HepG2 (cell line): ENCODE measurements around the gene SYCE3. TPM values are rescaled to one million over a fixed set of nuclear protein-coding genes. Genes with fewer than 3 reads are reported as not detected.

Experiments
- ARNT ChIP-seq: fragments of 450-650 bp; IDR thresholded peaks from 2 replicates; pipeline ENCODE4 v1.6.1; 2017
- CEBPZ ChIP-seq: IDR thresholded peaks from 2 replicates; pipeline ENCODE4 v1.6.1; 2012; ENCODE audit warnings: low read length, improper control_type of control experiment
- KLF11 ChIP-seq: IDR thresholded peaks from 2 replicates; pipeline ENCODE4 v1.6.1; 2016; ENCODE audit warnings: missing compliant biosample characterization
- KLF6 ChIP-seq: IDR thresholded peaks from 2 replicates; pipeline ENCODE4 v1.8.0; 2016; ENCODE audit warnings: missing biosample characterization, missing genetic modification reagents
- PHF21A ChIP-seq: sonication (generic); formaldehyde crosslinking; IDR thresholded peaks from 2 replicates; pipeline ENCODE4 v1.5.0; 2020; ENCODE audit warnings: mild to moderate bottlenecking, missing genetic modification reagents
- RORA ChIP-seq: sonication (generic); formaldehyde crosslinking; IDR thresholded peaks from 2 replicates; pipeline ENCODE4 v1.5.0; 2020; ENCODE audit warnings: mild to moderate bottlenecking, missing genetic modification reagents, moderate library complexity
- TBX2 ChIP-seq: sonication (generic); formaldehyde crosslinking; IDR thresholded peaks from 2 replicates; pipeline ENCODE4 v1.5.0; 2020; ENCODE audit warnings: missing genetic modification reagents, mild to moderate bottlenecking, borderline replicate concordance
- TP53 ChIP-seq: sonication (generic); formaldehyde crosslinking; conservative IDR thresholded peaks from 2 replicates; pipeline ENCODE4 v1.4.0; 2020; ENCODE audit warnings: missing genetic modification reagents
- ZNF124 ChIP-seq: sonication (generic); formaldehyde crosslinking; IDR thresholded peaks from 2 replicates; pipeline ENCODE4 v1.4.0; 2020; ENCODE audit warnings: missing genetic modification reagents
- ZNF136 ChIP-seq: sonication (generic); formaldehyde crosslinking; IDR thresholded peaks from 2 replicates; pipeline ENCODE4 v1.8.1; 2022; ENCODE audit warnings: low read depth, mild to moderate bottlenecking, moderate library complexity, missing genetic modification reagents
- ZNF501 ChIP-seq: sonication (generic); formaldehyde crosslinking; IDR thresholded peaks from 2 replicates; pipeline ENCODE4 v1.5.1; 2020; ENCODE audit warnings: mild to moderate bottlenecking, moderate library complexity, missing genetic modification reagents
- ZNF724P ChIP-seq: sonication (generic); formaldehyde crosslinking; IDR thresholded peaks from 2 replicates; pipeline ENCODE4 v1.8.0; 2022; ENCODE audit warnings: missing genetic modification reagents, borderline replicate concordance
- ZNF770 ChIP-seq: sonication (generic); formaldehyde crosslinking; IDR thresholded peaks from 2 replicates; pipeline ENCODE4 v1.5.0; 2020; ENCODE audit warnings: mild to moderate bottlenecking, missing genetic modification reagents
- ZSCAN21 ChIP-seq: sonication (generic); formaldehyde crosslinking; IDR thresholded peaks from 2 replicates; pipeline ENCODE4 v1.8.0; 2022; ENCODE audit warnings: mild to moderate bottlenecking, missing genetic modification reagents, moderate library complexity, borderline replicate concordance
- polyA plus RNA-seq, 8 experiments: library from polyadenylated mRNA; depleted of rRNA in 3 of 8; stranded (reverse) in 7 of 8; unstranded in 1 of 8; fragments of >200 nt; fragmentation: Illumina TruSeq in 4 of 8; extraction: Trizol in 4 of 8; gene quantifications; 2 replicates each; pipeline versions ENCODE4 v1.2.1 to v1.2.3, GENCODE V29; 2011 to 2016; ENCODE audit warnings: low read depth in 4 of 8, missing spikeins in 1 of 8, mixed read lengths in 1 of 8; ENCODE audit not compliant: insufficient read depth in 1 of 8
- total RNA-seq, 5 experiments: library from RNA; depleted of rRNA; stranded (reverse); fragments of >200 nt; fragmentation: Illumina TruSeq; extraction: Trizol; gene quantifications; 2 replicates each; pipeline ENCODE4 v1.2.3, GENCODE V29; 2016; ENCODE audit warnings: low read depth in 1 of 5
- TF ChIP-seq, protein P1 (sequence below): sonication (generic); formaldehyde crosslinking; IDR thresholded peaks from 2 replicates; pipeline ENCODE4 v1.9.0; 2021; ENCODE audit warnings: missing genetic modification reagents, mild to moderate bottlenecking, borderline replicate concordance
- TF ChIP-seq, protein P2 (sequence below): sonication (generic); formaldehyde crosslinking; IDR thresholded peaks from 2 replicates; pipeline ENCODE4 v1.5.1; 2020; ENCODE audit warnings: mild to moderate bottlenecking, missing genetic modification reagents, moderate library complexity
- TF ChIP-seq, protein P3 (sequence below): sonication (generic); formaldehyde crosslinking; IDR thresholded peaks from 2 replicates; pipeline ENCODE4 v1.8.0; 2022; ENCODE audit warnings: mild to moderate bottlenecking, missing genetic modification reagents

Gene SYCE3
- total and polyA plus RNA-seq, 2 of the 13 experiments (the other 11 are each of a cell fraction or from before 2014, with no cell fraction given) = not detected

DNA sequence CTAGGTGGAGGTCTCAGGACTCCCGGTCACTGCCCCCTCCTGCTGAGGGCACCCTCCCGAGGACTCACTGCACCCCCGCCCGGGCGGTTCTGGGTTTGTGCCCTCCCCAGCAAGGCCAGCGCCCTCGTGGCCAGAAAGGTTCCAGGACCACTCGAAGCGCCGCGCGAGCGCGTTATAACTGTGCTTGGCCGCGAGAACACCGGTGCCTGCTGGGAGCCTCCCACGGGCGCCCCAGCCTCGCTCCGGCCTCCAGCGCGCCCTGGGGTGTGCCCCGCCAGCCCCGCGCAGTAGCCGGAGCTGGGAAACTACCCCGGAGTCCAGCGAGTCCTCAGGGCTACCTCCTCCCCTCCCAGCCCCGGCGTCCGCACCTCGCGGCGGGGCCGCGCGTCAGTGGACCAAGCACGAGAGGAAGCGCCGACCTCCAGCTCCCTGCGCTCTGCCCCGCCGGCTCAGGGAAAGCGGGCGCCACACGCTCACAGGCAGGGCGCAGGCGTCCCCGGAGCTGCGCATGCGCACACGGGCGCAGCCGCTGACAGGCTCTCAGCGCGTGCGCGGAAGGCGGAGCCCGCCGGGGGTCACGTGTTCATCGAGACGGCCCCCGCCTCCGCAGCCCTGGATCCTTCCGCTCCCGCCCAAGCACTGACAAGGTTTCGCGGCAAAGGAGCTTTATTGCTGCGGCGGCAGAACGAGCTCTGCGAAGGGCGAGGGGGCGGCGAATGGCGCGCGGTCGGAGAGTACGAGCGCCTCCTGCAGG is 37.4 kb downstream of the SYCE3 start, which contains the start of gene SCO2 (continued):
- TF ChIP-seq ZNF501 (CRISPR knock-in tag) (peak; percentile 94), ZNF724P (0 out of 2 replicates have a peak, but pooled peaks have one; percentile 6), TP53 (peak; percentile 27; the same call in 1 of the 2 replicates), ZNF124 (CRISPR knock-in tag) (0 out of 2 replicates have a peak, but pooled peaks have one; percentile 85), ZSCAN21 (CRISPR knock-in tag) (peak; percentile 80; the same call in 1 of the 2 replicates), CEBPZ (no peak), RORA (CRISPR knock-in tag) (no peak), ZNF770 (CRISPR knock-in tag) (peak; percentile 87), TBX2 (peak; percentile 86), KLF6 (CRISPR knock-in tag) (peak; percentile 61), ARNT (no peak), ZNF136 (CRISPR knock-in tag) (peak; percentile 81), KLF11 (no peak; the same call in 1 of the 2 replicates), PHF21A (CRISPR knock-in tag) (peak; percentile 55)
- TF ChIP-seq, protein P1, sequence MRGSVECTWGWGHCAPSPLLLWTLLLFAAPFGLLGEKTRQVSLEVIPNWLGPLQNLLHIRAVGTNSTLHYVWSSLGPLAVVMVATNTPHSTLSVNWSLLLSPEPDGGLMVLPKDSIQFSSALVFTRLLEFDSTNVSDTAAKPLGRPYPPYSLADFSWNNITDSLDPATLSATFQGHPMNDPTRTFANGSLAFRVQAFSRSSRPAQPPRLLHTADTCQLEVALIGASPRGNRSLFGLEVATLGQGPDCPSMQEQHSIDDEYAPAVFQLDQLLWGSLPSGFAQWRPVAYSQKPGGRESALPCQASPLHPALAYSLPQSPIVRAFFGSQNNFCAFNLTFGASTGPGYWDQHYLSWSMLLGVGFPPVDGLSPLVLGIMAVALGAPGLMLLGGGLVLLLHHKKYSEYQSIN (CRISPR knock-in tag) = no peak
- TF ChIP-seq, protein P2, sequence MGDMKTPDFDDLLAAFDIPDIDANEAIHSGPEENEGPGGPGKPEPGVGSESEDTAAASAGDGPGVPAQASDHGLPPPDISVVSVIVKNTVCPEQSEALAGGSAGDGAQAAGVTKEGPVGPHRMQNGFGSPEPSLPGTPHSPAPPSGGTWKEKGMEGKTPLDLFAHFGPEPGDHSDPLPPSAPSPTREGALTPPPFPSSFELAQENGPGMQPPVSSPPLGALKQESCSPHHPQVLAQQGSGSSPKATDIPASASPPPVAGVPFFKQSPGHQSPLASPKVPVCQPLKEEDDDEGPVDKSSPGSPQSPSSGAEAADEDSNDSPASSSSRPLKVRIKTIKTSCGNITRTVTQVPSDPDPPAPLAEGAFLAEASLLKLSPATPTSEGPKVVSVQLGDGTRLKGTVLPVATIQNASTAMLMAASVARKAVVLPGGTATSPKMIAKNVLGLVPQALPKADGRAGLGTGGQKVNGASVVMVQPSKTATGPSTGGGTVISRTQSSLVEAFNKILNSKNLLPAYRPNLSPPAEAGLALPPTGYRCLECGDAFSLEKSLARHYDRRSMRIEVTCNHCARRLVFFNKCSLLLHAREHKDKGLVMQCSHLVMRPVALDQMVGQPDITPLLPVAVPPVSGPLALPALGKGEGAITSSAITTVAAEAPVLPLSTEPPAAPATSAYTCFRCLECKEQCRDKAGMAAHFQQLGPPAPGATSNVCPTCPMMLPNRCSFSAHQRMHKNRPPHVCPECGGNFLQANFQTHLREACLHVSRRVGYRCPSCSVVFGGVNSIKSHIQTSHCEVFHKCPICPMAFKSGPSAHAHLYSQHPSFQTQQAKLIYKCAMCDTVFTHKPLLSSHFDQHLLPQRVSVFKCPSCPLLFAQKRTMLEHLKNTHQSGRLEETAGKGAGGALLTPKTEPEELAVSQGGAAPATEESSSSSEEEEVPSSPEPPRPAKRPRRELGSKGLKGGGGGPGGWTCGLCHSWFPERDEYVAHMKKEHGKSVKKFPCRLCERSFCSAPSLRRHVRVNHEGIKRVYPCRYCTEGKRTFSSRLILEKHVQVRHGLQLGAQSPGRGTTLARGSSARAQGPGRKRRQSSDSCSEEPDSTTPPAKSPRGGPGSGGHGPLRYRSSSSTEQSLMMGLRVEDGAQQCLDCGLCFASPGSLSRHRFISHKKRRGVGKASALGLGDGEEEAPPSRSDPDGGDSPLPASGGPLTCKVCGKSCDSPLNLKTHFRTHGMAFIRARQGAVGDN = peak; percentile 94
- TF ChIP-seq, protein P3, sequence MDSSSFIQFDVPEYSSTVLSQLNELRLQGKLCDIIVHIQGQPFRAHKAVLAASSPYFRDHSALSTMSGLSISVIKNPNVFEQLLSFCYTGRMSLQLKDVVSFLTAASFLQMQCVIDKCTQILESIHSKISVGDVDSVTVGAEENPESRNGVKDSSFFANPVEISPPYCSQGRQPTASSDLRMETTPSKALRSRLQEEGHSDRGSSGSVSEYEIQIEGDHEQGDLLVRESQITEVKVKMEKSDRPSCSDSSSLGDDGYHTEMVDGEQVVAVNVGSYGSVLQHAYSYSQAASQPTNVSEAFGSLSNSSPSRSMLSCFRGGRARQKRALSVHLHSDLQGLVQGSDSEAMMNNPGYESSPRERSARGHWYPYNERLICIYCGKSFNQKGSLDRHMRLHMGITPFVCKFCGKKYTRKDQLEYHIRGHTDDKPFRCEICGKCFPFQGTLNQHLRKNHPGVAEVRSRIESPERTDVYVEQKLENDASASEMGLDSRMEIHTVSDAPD (CRISPR knock-in tag) = no peak
